Ectodermal cell (in vitro differentiated cells): Measurements from ENCODE around the gene ENAH.

Experiments used
- H3K27ac ChIP-seq: 2 replicates; pipeline ENCODE4 v1.7.0; 2013; ENCODE audit warnings: mild to moderate bottlenecking, low read depth, low read length; ENCODE audit not compliant: insufficient read depth, poor library complexity, severe bottlenecking
- H3K27me3 ChIP-seq: 2 replicates; pipeline ENCODE4 v1.7.0; 2013; ENCODE audit warnings: mild to moderate bottlenecking, low read length; ENCODE audit not compliant: insufficient read depth, control insufficient read depth, poor library complexity, severe bottlenecking
- H3K36me3 ChIP-seq: one replicate; pipeline ENCODE4 v1.7.0; 2013; ENCODE audit warnings: low read length; ENCODE audit not compliant: control insufficient read depth, insufficient read depth
- H3K4me1 ChIP-seq: one replicate; pipeline ENCODE4 v1.7.0; 2013; ENCODE audit warnings: low read length; ENCODE audit not compliant: control insufficient read depth, insufficient read depth
- H3K4me3 ChIP-seq: 2 replicates; pipeline ENCODE4 v1.7.0; 2013; ENCODE audit warnings: low read depth, low read length, control low read depth; ENCODE audit not compliant: insufficient read depth
- H3K9me3 ChIP-seq: 2 replicates; pipeline ENCODE4 v1.7.0; 2013; ENCODE audit warnings: mild to moderate bottlenecking, low read length, moderate library complexity; ENCODE audit not compliant: control insufficient read depth
- WGBS, 2 experiments: methylation state at CpG; one replicate each; pipeline ENCODE4 v1.1.7; 2013; ENCODE audit warnings: missing lambda C conversion rate in 2 of 2; 5-methylcytosine and 5-hydroxymethylcytosine counted together

ENAH gene

DNA sequence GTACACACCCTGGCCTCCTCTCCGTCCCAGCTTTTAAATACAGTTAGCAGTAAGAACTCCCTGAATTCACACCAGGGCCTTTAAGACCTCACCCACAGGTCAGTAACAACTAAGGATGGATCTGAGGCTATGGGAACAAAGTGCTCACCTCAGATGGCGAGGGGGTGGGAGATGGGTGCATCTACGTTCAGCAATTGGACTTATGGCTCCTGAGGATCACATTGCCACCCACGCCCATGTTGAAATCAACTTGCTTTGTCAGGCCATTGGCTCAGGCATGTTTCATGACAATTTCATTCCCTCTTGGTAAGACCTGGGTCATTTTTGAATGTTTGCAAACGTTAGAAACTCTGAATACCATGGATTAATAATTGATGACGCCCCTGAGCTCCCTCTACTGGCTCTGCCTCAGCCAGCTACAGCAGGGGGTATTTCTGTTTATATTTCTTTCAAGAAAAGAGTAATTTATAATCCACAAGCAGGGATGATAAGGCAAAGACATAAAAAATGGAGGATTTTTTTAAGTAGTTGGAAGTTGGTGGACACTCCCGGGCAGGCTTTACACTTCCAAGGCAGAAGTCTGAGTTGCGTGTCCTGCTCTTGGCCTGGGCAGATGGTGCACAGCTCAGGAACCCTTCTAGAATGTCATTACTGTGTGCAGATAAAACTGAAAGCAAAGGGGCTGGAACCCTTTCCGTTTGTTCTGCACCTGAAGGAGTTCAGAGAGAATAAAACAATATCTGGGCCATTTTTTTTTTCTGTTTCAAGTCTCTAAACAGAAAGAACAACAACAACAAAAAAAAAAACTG, 211.4 kb downstream of the ENAH start:
- 88 to 90% methylated on average over 9 of the region's 9 CpGs for WGBS, 2 experiments
- no peak overlapping the region for H3K4me3 ChIP-seq
- H3K27ac ChIP-seq, result no peak overlapping the region
- H3K27me3 ChIP-seq, result no peaks in the 10 kb centered on the region
- H3K4me1 ChIP-seq, result peaks cover 5% of the 10 kb centered on the region
- H3K9me3 ChIP-seq, result no peaks in the 10 kb centered on the region
- no peaks in the 10 kb centered on the region for H3K36me3 ChIP-seq

DNA sequence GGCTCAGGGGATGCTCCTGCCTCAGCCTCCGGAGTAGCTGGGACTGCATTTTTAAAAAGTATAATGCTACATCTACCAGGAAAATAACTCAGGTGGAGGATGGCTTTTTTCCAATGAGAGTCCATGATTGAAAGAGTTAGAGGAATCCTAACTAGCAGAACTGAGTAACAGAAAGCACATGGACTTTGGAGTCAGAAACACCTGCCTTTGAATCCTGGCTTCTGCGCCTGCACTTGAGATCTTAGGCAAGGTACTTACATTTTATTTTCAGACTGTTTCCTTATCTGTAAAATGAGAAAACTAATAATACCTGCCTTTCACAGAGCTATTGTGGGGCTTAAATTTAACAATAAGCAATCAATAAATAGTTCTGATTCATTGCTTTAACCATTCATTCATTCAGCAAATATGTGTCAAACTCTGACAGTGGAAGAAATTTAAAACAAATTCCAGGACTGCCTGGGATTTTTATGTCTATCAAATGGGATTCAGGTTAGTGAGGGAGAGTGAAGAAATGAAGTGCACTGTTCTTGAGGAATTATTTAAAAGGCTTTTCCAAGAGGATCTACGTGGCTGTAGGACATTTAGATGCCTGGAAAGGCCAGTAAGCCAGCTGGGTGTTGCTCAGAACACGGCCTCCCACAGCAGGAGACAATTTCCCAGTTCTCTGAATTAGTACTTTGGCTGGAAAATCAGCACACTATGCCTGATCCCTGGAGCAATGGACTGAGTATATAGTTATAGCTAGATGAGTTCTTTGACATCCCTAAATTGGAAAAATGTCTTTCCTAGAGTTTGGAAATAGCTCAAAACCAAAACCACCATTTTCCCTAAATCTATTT, 212.3 kb downstream of the ENAH start:
- Histone ChIP-seq H3K27ac (no peak overlapping the region), H3K4me1 (no peaks in the 10 kb centered on the region), H3K9me3 (no peaks in the 10 kb centered on the region), H3K36me3 (no peaks in the 10 kb centered on the region), H3K4me3 (no peak overlapping the region), H3K27me3 (no peaks in the 10 kb centered on the region)
- 89% methylated on average over 3 to 4 of the region's 4 CpGs for WGBS, 2 experiments

DNA sequence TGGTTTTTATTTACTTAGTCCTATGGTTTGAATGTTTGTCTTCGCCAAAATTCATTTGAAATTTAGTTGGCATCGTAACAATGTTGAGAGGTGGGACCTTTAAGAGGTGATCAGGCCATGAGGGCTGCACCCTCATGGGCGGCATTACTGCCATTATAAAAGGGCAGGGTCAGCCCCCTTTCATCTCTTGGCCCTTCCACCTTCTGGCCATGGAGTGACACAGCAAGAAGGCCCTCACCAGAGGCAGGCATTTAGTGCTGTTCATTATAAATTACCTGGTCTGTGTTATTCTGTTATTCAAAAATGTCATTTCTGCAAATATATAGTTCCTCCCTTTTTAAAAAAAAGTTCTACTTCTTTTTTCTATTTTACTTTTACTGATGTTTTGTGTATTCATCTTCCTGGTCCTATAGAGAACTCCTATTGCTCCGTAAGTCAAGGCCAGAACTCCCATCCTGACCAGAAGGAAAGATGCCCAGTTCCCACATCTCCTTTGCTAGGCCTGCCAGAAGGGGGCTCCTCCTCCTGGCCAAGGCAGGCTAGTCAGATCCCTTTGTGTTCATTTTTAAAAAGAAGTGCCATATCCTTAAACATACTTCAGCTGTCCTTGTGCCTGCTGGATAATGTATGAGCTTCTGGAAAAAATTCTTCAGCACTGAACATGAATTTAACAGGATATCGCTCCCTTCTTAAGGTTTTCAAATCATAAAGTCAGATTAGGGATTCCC, 215.0 kb downstream of the ENAH start:
- Histone ChIP-seq H3K27me3 (no peaks in the 10 kb centered on the region), H3K4me3 (no peak overlapping the region), H3K27ac (no peak overlapping the region), H3K4me1 (no peaks in the 10 kb centered on the region), H3K9me3 (no peaks in the 10 kb centered on the region), H3K36me3 (no peaks in the 10 kb centered on the region)
- 92 to 93% methylated on average over 5 of the region's 5 CpGs for WGBS, 2 experiments
